Activated naive CD4-positive, alpha-beta T cell treated with anti-CD3 and anti-CD28 coated beads, Interleukin-2, amount 50 U/mL, for 24 hours (primary cell): ENCODE measurements around the gene LHX6.

Experiments used
- H3K27ac Mint-ChIP-seq: one replicate; pipeline ENCODE4 v1.8.0; 2021; ENCODE audit warnings: mild to moderate bottlenecking, mixed read lengths
- H3K27me3 Mint-ChIP-seq: one replicate; pipeline ENCODE4 v1.8.0; 2021; ENCODE audit warnings: mixed read lengths
- H3K36me3 Mint-ChIP-seq: one replicate; pipeline ENCODE4 v1.8.0; 2021; ENCODE audit warnings: mixed read lengths
- H3K4me1 Mint-ChIP-seq: one replicate; pipeline ENCODE4 v1.8.0; 2021; ENCODE audit warnings: mixed read lengths
- H3K4me3 Mint-ChIP-seq: one replicate; pipeline ENCODE4 v1.8.0; 2021; ENCODE audit warnings: mild to moderate bottlenecking, mixed read lengths
- H3K9me3 Mint-ChIP-seq: one replicate; pipeline ENCODE4 v1.8.0; 2021; ENCODE audit warnings: mixed read lengths

Gene LHX6

GRCh38 chr9:122192261-122192875 lies 36.4 kb downstream of the LHX6 start:
- no peaks in the 10 kb centered on the region for H3K4me1 Mint-ChIP-seq
- H3K9me3 Mint-ChIP-seq = no peaks in the 10 kb centered on the region
- no peak overlapping the region for H3K4me3 Mint-ChIP-seq
- peaks cover 2% of the 10 kb centered on the region for H3K27me3 Mint-ChIP-seq
- no peaks in the 10 kb centered on the region for H3K36me3 Mint-ChIP-seq
- no peak overlapping the region for H3K27ac Mint-ChIP-seq

GRCh38 chr9:122191584-122191983 lies 37.2 kb downstream of the LHX6 start:
- Mint-ChIP-seq H3K27me3 (no peaks in the 10 kb centered on the region), H3K4me3 (no peak overlapping the region), H3K36me3 (no peaks in the 10 kb centered on the region), H3K27ac (no peak overlapping the region), H3K9me3 (no peaks in the 10 kb centered on the region), H3K4me1 (no peaks in the 10 kb centered on the region)

GRCh38 chr9:122190597-122191381 lies 38.0 kb downstream of the LHX6 start:
- no peak overlapping the region for H3K4me3 Mint-ChIP-seq
- H3K36me3 Mint-ChIP-seq = no peaks in the 10 kb centered on the region
- H3K9me3 Mint-ChIP-seq = no peaks in the 10 kb centered on the region
- no peaks in the 10 kb centered on the region for H3K4me1 Mint-ChIP-seq
- no peak overlapping the region for H3K27ac Mint-ChIP-seq
- no peaks in the 10 kb centered on the region for H3K27me3 Mint-ChIP-seq

- no peaks in the 10 kb centered on the region for H3K36me3 Mint-ChIP-seq
- no peak overlapping the region for H3K27ac Mint-ChIP-seq
- H3K4me3 Mint-ChIP-seq = no peak overlapping the region
- H3K4me1 Mint-ChIP-seq = no peaks in the 10 kb centered on the region
- H3K9me3 Mint-ChIP-seq = no peaks in the 10 kb centered on the region
- H3K27me3 Mint-ChIP-seq = no peaks in the 10 kb centered on the region
Measured at GRCh38 chr9:122188369-122188768, 40.4 kb downstream of the LHX6 start.

GRCh38 chr9:122186777-122187470 lies 41.8 kb downstream of the LHX6 start:
- Mint-ChIP-seq H3K4me1 (no peaks in the 10 kb centered on the region), H3K27ac (no peak overlapping the region), H3K9me3 (no peaks in the 10 kb centered on the region), H3K27me3 (no peaks in the 10 kb centered on the region), H3K36me3 (no peaks in the 10 kb centered on the region), H3K4me3 (no peak overlapping the region)

GRCh38 chr9:122186301-122186700 lies 42.5 kb downstream of the LHX6 start:
- Mint-ChIP-seq H3K36me3 (no peaks in the 10 kb centered on the region), H3K4me3 (no peak overlapping the region), H3K27ac (no peak overlapping the region), H3K27me3 (no peaks in the 10 kb centered on the region), H3K4me1 (no peaks in the 10 kb centered on the region), H3K9me3 (no peaks in the 10 kb centered on the region)

- Mint-ChIP-seq H3K27ac (no peak overlapping the region), H3K4me3 (no peak overlapping the region), H3K9me3 (no peaks in the 10 kb centered on the region), H3K27me3 (no peaks in the 10 kb centered on the region), H3K4me1 (no peaks in the 10 kb centered on the region), H3K36me3 (no peaks in the 10 kb centered on the region)
Measured at GRCh38 chr9:122184551-122184950, 44.2 kb downstream of the LHX6 start.

- Mint-ChIP-seq H3K4me1 (no peaks in the 10 kb centered on the region), H3K27ac (no peak overlapping the region)
Measured at GRCh38 chr9:122183501-122183900, 45.3 kb downstream of the LHX6 start.

GRCh38 chr9:122180633-122181032 lies 48.1 kb downstream of the LHX6 start:
- no peaks in the 10 kb centered on the region for H3K9me3 Mint-ChIP-seq
- H3K27ac Mint-ChIP-seq = no peak overlapping the region
- no peaks in the 10 kb centered on the region for H3K36me3 Mint-ChIP-seq
- H3K4me1 Mint-ChIP-seq = no peaks in the 10 kb centered on the region
- H3K27me3 Mint-ChIP-seq = peaks cover 4% of the 10 kb centered on the region
- H3K4me3 Mint-ChIP-seq = no peak overlapping the region

More at GRCh38 chr9:122183501-122183900, 45.3 kb downstream of the LHX6 start:
- no peaks in the 10 kb centered on the region for H3K27me3 Mint-ChIP-seq
- H3K4me3 Mint-ChIP-seq = no peak overlapping the region
- H3K36me3 Mint-ChIP-seq = no peaks in the 10 kb centered on the region
- no peaks in the 10 kb centered on the region for H3K9me3 Mint-ChIP-seq

- peaks cover 6% of the 10 kb centered on the region for H3K27me3 Mint-ChIP-seq
- H3K9me3 Mint-ChIP-seq = no peaks in the 10 kb centered on the region
- no peaks in the 10 kb centered on the region for H3K36me3 Mint-ChIP-seq
- no peak overlapping the region for H3K27ac Mint-ChIP-seq
- H3K4me3 Mint-ChIP-seq = no peak overlapping the region
- no peaks in the 10 kb centered on the region for H3K4me1 Mint-ChIP-seq
Measured at GRCh38 chr9:122179690-122180074, 49.1 kb downstream of the LHX6 start.

GRCh38 chr9:122179054-122179689 lies 49.6 kb downstream of the LHX6 start:
- no peak overlapping the region for H3K4me3 Mint-ChIP-seq
- no peak overlapping the region for H3K27ac Mint-ChIP-seq
- no peaks in the 10 kb centered on the region for H3K36me3 Mint-ChIP-seq
- H3K9me3 Mint-ChIP-seq = no peaks in the 10 kb centered on the region
- peaks cover 8% of the 10 kb centered on the region for H3K27me3 Mint-ChIP-seq
- H3K4me1 Mint-ChIP-seq = no peaks in the 10 kb centered on the region

GRCh38 chr9:122176916-122177315 lies 51.8 kb downstream of the LHX6 start:
- Mint-ChIP-seq H3K4me1 (no peaks in the 10 kb centered on the region), H3K4me3 (no peak overlapping the region), H3K36me3 (no peaks in the 10 kb centered on the region), H3K27me3 (peaks cover 17% of the 10 kb centered on the region), H3K9me3 (no peaks in the 10 kb centered on the region), H3K27ac (no peak overlapping the region)

GRCh38 chr9:122173670-122174069 lies 55.1 kb downstream of the LHX6 start:
- H3K36me3 Mint-ChIP-seq = no peaks in the 10 kb centered on the region
- no peak overlapping the region for H3K4me3 Mint-ChIP-seq
- H3K9me3 Mint-ChIP-seq = no peaks in the 10 kb centered on the region
- no peak overlapping the region for H3K27ac Mint-ChIP-seq
- no peaks in the 10 kb centered on the region for H3K4me1 Mint-ChIP-seq
- peaks cover 23% of the 10 kb centered on the region for H3K27me3 Mint-ChIP-seq

GRCh38 chr9:122172131-122172530 lies 56.6 kb downstream of the LHX6 start:
- Mint-ChIP-seq H3K36me3 (no peaks in the 10 kb centered on the region), H3K4me1 (no peaks in the 10 kb centered on the region), H3K4me3 (no peak overlapping the region), H3K27me3 (peaks cover 26% of the 10 kb centered on the region), H3K27ac (no peak overlapping the region), H3K9me3 (no peaks in the 10 kb centered on the region)

GRCh38 chr9:122168356-122168755 lies 60.4 kb downstream of the LHX6 start:
- H3K27me3 Mint-ChIP-seq = peaks cover 23% of the 10 kb centered on the region

GRCh38 chr9:122164286-122164685 lies 64.5 kb downstream of the LHX6 start:
- peaks cover 12% of the 10 kb centered on the region for H3K4me1 Mint-ChIP-seq
- H3K27ac Mint-ChIP-seq = no peak overlapping the region
- H3K27me3 Mint-ChIP-seq = peaks cover 10% of the 10 kb centered on the region
- peaks cover 6% of the 10 kb centered on the region for H3K9me3 Mint-ChIP-seq
- no peaks in the 10 kb centered on the region for H3K36me3 Mint-ChIP-seq
- H3K4me3 Mint-ChIP-seq = no peak overlapping the region

More at GRCh38 chr9:122168356-122168755, 60.4 kb downstream of the LHX6 start:
- no peaks in the 10 kb centered on the region for H3K36me3 Mint-ChIP-seq
- H3K4me3 Mint-ChIP-seq = no peak overlapping the region
- H3K4me1 Mint-ChIP-seq = no peaks in the 10 kb centered on the region
- no peak overlapping the region for H3K27ac Mint-ChIP-seq
- H3K9me3 Mint-ChIP-seq = no peaks in the 10 kb centered on the region
